SK-N-SH treated with all-trans-retinoic acid at 6 μM for 48 hours (cell line): Measurements from ENCODE around the gene NOL3.

Experiments used
- ATAC-seq: fragments of 200-7000 bp; cut with Tn5 transposase; 3 replicates; pipeline ENCODE4 v1.9.1; 2020; ENCODE audit warnings: mild to moderate bottlenecking, moderate library complexity
- ARNTL ChIP-seq: fragments of 450-650 bp; formaldehyde crosslinking; IDR thresholded peaks from 2 replicates; pipeline ENCODE4 v1.5.0; 2020; ENCODE audit warnings: low read depth, mild to moderate bottlenecking, moderate library complexity, borderline replicate concordance
- BACH2 ChIP-seq: fragments of 250-450 bp; sonication (Bioruptor Pico); IDR thresholded peaks from 2 replicates; pipeline ENCODE4 v1.9.0; 2021; ENCODE audit warnings: mild to moderate bottlenecking, borderline replicate concordance
- CREB5 ChIP-seq: fragments of 250-450 bp; sonication (Bioruptor Pico); IDR thresholded peaks from 2 replicates; pipeline ENCODE4 v1.5.1; 2020; ENCODE audit warnings: low read depth, mild to moderate bottlenecking, moderate library complexity
- CSRNP3 ChIP-seq: fragments of 250-450 bp; sonication (Bioruptor Pico); IDR thresholded peaks from 2 replicates; pipeline ENCODE4 v1.5.1; 2021; ENCODE audit warnings: mild to moderate bottlenecking, moderate library complexity
- ESRRG ChIP-seq: fragments of 250-450 bp; sonication (Bioruptor Pico); IDR thresholded peaks from 2 replicates; pipeline ENCODE4 v1.6.1; 2021; ENCODE audit warnings: mild to moderate bottlenecking
- GLIS3 ChIP-seq: fragments of 250-450 bp; sonication (Bioruptor Pico); IDR thresholded peaks from 2 replicates; pipeline ENCODE4 v1.5.0; 2020; ENCODE audit warnings: mild to moderate bottlenecking, moderate library complexity
- OSR1 ChIP-seq: fragments of 250-450 bp; sonication (Bioruptor Pico); IDR thresholded peaks from 2 replicates; pipeline ENCODE4 v1.8.0; 2022; ENCODE audit warnings: moderate library complexity, mild to moderate bottlenecking, inconsistent platforms
- PATZ1 ChIP-seq: fragments of 250-450 bp; sonication (Bioruptor Pico); IDR thresholded peaks from 2 replicates; pipeline ENCODE4 v1.8.0; 2020; ENCODE audit warnings: mild to moderate bottlenecking, moderate library complexity, borderline replicate concordance
- PPARA ChIP-seq: fragments of 250-450 bp; sonication (Bioruptor Pico); IDR thresholded peaks from 2 replicates; pipeline ENCODE4 v1.5.0; 2020; ENCODE audit warnings: mild to moderate bottlenecking, borderline replicate concordance
- RARB ChIP-seq: fragments of 250-450 bp; sonication (Bioruptor Pico); IDR thresholded peaks from 2 replicates; pipeline ENCODE4 v1.8.0; 2021; ENCODE audit warnings: mild to moderate bottlenecking, moderate library complexity
- SNAI2 ChIP-seq: fragments of 250-450 bp; sonication (Bioruptor Pico); IDR thresholded peaks from 2 replicates; pipeline ENCODE4 v1.5.0; 2020; ENCODE audit warnings: mild to moderate bottlenecking, moderate library complexity
- TCF4 ChIP-seq: fragments of 250-450 bp; sonication (Bioruptor Pico); IDR thresholded peaks from 2 replicates; pipeline ENCODE4 v1.8.0; 2021; ENCODE audit warnings: mild to moderate bottlenecking, moderate library complexity, borderline replicate concordance
- TOX ChIP-seq: fragments of 250-450 bp; sonication (Bioruptor Pico); IDR thresholded peaks from 2 replicates; pipeline ENCODE4 v1.8.0; 2021; ENCODE audit warnings: mild to moderate bottlenecking, moderate library complexity, borderline replicate concordance
- ZC3H10 ChIP-seq: fragments of 250-450 bp; sonication (Bioruptor Pico); IDR thresholded peaks from 2 replicates; pipeline ENCODE4 v1.5.1; 2021; ENCODE audit warnings: mild to moderate bottlenecking, moderate library complexity
- ZFP3 ChIP-seq: fragments of 250-450 bp; sonication (Bioruptor Pico); IDR thresholded peaks from 2 replicates; pipeline ENCODE4 v1.5.0; 2020; ENCODE audit warnings: mild to moderate bottlenecking, moderate library complexity
- ZFP30 ChIP-seq: fragments of 450-650 bp; formaldehyde crosslinking; IDR thresholded peaks from 2 replicates; pipeline ENCODE4 v1.5.0; 2022; ENCODE audit warnings: mild to moderate bottlenecking, moderate library complexity
- ZNF565 ChIP-seq: fragments of 450-650 bp; formaldehyde crosslinking; conservative IDR thresholded peaks from 2 replicates; pipeline ENCODE4 v1.5.0; 2020; ENCODE audit warnings: low read depth, mild to moderate bottlenecking, moderate library complexity
- ZNF70 ChIP-seq: fragments of 450-650 bp; formaldehyde crosslinking; IDR thresholded peaks from 2 replicates; pipeline ENCODE4 v1.5.0; 2020; ENCODE audit warnings: mild to moderate bottlenecking, moderate library complexity
- ZNF8 ChIP-seq: fragments of 450-650 bp; formaldehyde crosslinking; IDR thresholded peaks from 2 replicates; pipeline ENCODE4 v1.5.0; 2020; ENCODE audit warnings: mild to moderate bottlenecking, moderate library complexity
- TF ChIP-seq, protein P1 (sequence below): fragments of 250-450 bp; sonication (Bioruptor Pico); IDR thresholded peaks from 2 replicates; pipeline ENCODE4 v1.8.0; 2021; ENCODE audit warnings: low read depth, mild to moderate bottlenecking, moderate library complexity, borderline replicate concordance
- TF ChIP-seq, protein P2 (sequence below): fragments of 250-450 bp; sonication (Bioruptor Pico); IDR thresholded peaks from 2 replicates; pipeline ENCODE4 v1.5.0; 2020; ENCODE audit warnings: mild to moderate bottlenecking, moderate library complexity

Gene NOL3

DNA sequence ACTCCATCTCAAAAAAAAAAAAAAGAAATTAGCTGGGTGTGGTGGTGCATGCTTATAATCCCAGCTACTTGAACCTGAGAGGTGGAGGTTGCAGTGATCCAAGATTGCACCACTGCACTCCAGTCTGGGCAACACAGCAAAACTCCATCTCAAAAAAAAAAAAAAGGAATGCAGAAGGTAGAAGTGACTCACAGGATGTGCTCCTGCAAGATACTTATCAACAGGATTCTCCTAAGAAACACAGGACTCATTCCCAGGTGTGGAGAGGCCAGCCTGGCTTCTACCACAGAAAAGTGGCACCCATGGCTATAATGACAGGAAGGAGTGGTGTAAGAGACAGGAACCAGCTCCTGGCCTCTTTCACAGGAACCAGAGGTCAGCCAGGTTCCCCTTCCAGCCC lies 42.4 kb downstream of the NOL3 start:
- ATAC-seq, result no peak
- no peak for TF ChIP-seq TCF4 (CRISPR knock-in tag)
- TF ChIP-seq PATZ1, result no peak
- TF ChIP-seq CSRNP3 (CRISPR knock-in tag), result no peak
- no peak for TF ChIP-seq OSR1 (CRISPR knock-in tag)
- no peak for TF ChIP-seq ZNF565
- no peak for TF ChIP-seq ARNTL (CRISPR knock-in tag)
- TF ChIP-seq TOX, result no peak
- no peak for TF ChIP-seq ESRRG (CRISPR knock-in tag)
- TF ChIP-seq GLIS3 (CRISPR knock-in tag), result no peak
- no peak for TF ChIP-seq RARB
- no peak for TF ChIP-seq ZFP30
- no peak for TF ChIP-seq BACH2 (CRISPR knock-in tag)
- no peak for TF ChIP-seq ZNF8 (CRISPR knock-in tag)
- TF ChIP-seq, all 23 proteins: peak for 0

DNA sequence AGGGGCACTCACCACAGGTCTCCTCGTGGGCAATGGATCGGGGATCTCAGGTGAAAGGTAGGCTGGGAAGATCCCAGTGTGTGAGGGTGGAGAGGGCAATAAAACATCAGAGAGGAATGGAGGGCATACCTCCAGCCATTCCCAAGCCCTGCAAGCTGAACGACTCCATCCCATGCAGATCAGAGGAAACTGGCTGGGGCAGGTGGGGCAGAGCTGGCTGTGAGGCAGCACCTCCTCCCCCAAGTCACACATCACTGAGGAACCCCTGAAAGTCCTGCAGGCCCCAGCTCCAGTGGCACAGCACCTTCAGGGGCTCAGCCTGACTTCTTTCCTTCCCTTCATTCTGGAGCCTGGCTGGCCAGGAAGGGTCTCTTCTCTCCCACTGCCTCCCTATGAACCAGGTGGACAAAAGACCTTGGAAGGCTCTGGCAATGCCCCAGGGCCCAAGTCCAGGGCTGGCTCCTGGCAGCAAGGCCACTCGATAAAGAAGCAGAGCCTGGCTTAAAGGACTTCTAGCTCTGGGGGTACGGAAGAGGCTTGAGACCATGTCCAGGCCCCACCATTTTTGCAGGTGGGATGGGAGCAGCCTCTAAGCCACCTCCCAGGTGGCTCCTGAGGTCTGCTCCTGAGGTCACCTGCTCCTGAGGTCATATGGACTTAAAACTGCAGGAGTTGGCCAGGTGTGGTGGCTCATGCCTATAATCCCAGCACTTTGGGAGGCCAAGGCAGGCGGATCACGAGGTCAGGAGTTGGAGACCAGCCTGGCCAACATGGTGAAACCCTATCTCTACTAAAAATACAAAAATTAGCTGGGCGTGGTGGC lies 43.1 kb downstream of the NOL3 start:
- TF ChIP-seq CREB5 (CRISPR knock-in tag) (no peak), PPARA (no peak), ZNF8 (CRISPR knock-in tag) (no peak), ZNF565 (no peak), ZC3H10 (CRISPR knock-in tag) (no peak), RARB (no peak), ZNF70 (CRISPR knock-in tag) (no peak), PATZ1 (no peak), ZFP30 (no peak), SNAI2 (CRISPR knock-in tag) (no peak), TOX (no peak), ZFP3 (no peak), TCF4 (CRISPR knock-in tag) (no peak), CSRNP3 (CRISPR knock-in tag) (no peak), ARNTL (CRISPR knock-in tag) (no peak), ESRRG (CRISPR knock-in tag) (no peak), BACH2 (CRISPR knock-in tag) (no peak), OSR1 (CRISPR knock-in tag) (no peak)
- TF ChIP-seq, protein P1, sequence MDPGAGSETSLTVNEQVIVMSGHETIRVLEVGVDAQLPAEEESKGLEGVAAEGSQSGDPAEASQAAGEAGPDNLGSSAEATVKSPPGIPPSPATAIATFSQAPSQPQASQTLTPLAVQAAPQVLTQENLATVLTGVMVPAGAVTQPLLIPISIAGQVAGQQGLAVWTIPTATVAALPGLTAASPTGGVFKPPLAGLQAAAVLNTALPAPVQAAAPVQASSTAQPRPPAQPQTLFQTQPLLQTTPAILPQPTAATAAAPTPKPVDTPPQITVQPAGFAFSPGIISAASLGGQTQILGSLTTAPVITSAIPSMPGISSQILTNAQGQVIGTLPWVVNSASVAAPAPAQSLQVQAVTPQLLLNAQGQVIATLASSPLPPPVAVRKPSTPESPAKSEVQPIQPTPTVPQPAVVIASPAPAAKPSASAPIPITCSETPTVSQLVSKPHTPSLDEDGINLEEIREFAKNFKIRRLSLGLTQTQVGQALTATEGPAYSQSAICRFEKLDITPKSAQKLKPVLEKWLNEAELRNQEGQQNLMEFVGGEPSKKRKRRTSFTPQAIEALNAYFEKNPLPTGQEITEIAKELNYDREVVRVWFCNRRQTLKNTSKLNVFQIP (CRISPR knock-in tag), result no peak
- TF ChIP-seq, protein P2, sequence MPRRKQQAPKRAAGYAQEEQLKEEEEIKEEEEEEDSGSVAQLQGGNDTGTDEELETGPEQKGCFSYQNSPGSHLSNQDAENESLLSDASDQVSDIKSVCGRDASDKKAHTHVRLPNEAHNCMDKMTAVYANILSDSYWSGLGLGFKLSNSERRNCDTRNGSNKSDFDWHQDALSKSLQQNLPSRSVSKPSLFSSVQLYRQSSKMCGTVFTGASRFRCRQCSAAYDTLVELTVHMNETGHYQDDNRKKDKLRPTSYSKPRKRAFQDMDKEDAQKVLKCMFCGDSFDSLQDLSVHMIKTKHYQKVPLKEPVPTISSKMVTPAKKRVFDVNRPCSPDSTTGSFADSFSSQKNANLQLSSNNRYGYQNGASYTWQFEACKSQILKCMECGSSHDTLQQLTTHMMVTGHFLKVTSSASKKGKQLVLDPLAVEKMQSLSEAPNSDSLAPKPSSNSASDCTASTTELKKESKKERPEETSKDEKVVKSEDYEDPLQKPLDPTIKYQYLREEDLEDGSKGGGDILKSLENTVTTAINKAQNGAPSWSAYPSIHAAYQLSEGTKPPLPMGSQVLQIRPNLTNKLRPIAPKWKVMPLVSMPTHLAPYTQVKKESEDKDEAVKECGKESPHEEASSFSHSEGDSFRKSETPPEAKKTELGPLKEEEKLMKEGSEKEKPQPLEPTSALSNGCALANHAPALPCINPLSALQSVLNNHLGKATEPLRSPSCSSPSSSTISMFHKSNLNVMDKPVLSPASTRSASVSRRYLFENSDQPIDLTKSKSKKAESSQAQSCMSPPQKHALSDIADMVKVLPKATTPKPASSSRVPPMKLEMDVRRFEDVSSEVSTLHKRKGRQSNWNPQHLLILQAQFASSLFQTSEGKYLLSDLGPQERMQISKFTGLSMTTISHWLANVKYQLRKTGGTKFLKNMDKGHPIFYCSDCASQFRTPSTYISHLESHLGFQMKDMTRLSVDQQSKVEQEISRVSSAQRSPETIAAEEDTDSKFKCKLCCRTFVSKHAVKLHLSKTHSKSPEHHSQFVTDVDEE (CRISPR knock-in tag), result no peak
- ATAC-seq, result no peak
